Fibroblast of lung (primary cell): ENCODE data around the gene RHBDF2. TPM values are rescaled to one million over a fixed set of nuclear protein-coding genes. Genes with fewer than 3 reads are reported as not detected.
"Not testable (repeated sequence)": the region's sequence is repeated elsewhere in the genome, so short reads cannot be mapped to it uniquely, and the experiment has no call there.

Experiments used
- DNase-seq, 2 donors: peaks; one replicate each; pipeline versions ENCODE4 v3.0.0 to v3.0.0-alpha.2; 2010; ENCODE audit warnings: low read depth in 2 of 2
- H2AFZ ChIP-seq: 2 replicates; pipeline ENCODE4 v1.5.1; 2012; ENCODE audit warnings: low read length, control low read depth, inconsistent platforms
- H3K27ac ChIP-seq: 2 replicates; pipeline ENCODE4 v1.5.1; 2011; ENCODE audit warnings: low read length, control low read depth; ENCODE audit not compliant: insufficient read depth
- H3K27me3 ChIP-seq: 2 replicates; pipeline ENCODE4 v1.5.1; 2011; ENCODE audit warnings: mild to moderate bottlenecking, low read length; ENCODE audit not compliant: control insufficient read depth, insufficient read depth
- H3K36me3 ChIP-seq: 2 replicates; pipeline ENCODE4 v1.5.1; 2011; ENCODE audit warnings: low read length; ENCODE audit not compliant: control insufficient read depth, insufficient read depth
- H3K4me1 ChIP-seq: 2 replicates; pipeline ENCODE4 v1.5.1; 2011; ENCODE audit warnings: low read length; ENCODE audit not compliant: control insufficient read depth, insufficient read depth; ENCODE audit errors: extremely low read depth
- H3K4me2 ChIP-seq: 2 replicates; pipeline ENCODE4 v1.5.1; 2011; ENCODE audit warnings: low read length, control low read depth; ENCODE audit not compliant: insufficient read depth; ENCODE audit errors: extremely low read depth
- H3K4me3 ChIP-seq, 4 experiments: fragments of 200-600 bp in 1 of 4; sonication (generic) in 1 of 4; replicated peaks in 1 of 4; 2 replicates each; pipeline ENCODE4 v1.5.1; 2011 to 2016; ENCODE audit warnings: low read length in 4 of 4, low read depth in 3 of 4, mild to moderate bottlenecking in 3 of 4, control low read depth in 2 of 4, inconsistent platforms in 1 of 4, mixed read lengths in 1 of 4; ENCODE audit not compliant: insufficient read depth in 1 of 4; ENCODE audit errors: control extremely low read depth in 1 of 4
- H3K79me2 ChIP-seq: 2 replicates; pipeline ENCODE4 v1.5.1; 2012; ENCODE audit warnings: mild to moderate bottlenecking, low read length, inconsistent platforms; ENCODE audit not compliant: control insufficient read depth, insufficient read depth
- H3K9ac ChIP-seq: 2 replicates; pipeline ENCODE4 v1.5.1; 2011; ENCODE audit warnings: mild to moderate bottlenecking, low read length, control low read depth; ENCODE audit not compliant: insufficient read depth
- H3K9me3 ChIP-seq: 2 replicates; pipeline ENCODE4 v1.5.1; 2012; ENCODE audit warnings: low read depth, low read length; ENCODE audit not compliant: control insufficient read depth, insufficient read depth
- H4K20me1 ChIP-seq: 2 replicates; pipeline ENCODE4 v1.5.1; 2011; ENCODE audit warnings: low read length; ENCODE audit not compliant: control insufficient read depth, insufficient read depth; ENCODE audit errors: extremely low read depth
- CTCF ChIP-seq, 2 donors: IDR thresholded peaks in 1 of 2; conservative IDR thresholded peaks in 1 of 2; 1 replicate in 1 of 2; 2 replicates in 1 of 2; pipeline ENCODE4 v1.5.1; 2011 to 2012; ENCODE audit warnings: low read length in 2 of 2, control low read depth in 1 of 2, inconsistent platforms in 1 of 2, low read depth in 1 of 2, mild to moderate bottlenecking in 1 of 2
- EZH2 ChIP-seq: IDR thresholded peaks from 2 replicates; pipeline ENCODE4 v1.5.1; 2012; ENCODE audit warnings: low read length, control low read depth, mild to moderate bottlenecking; ENCODE audit errors: missing control alignments
- polyA plus RNA-seq, 2 donors: library from polyadenylated mRNA; depleted of rRNA in 1 of 2; stranded (reverse) in 1 of 2; unstranded in 1 of 2; fragments of >200 nt; gene quantifications; 2 replicates each; pipeline ENCODE4 v1.2.1, GENCODE V29; 2011 to 2012; ENCODE audit warnings: missing spikeins in 1 of 2
- total RNA-seq: library from RNA; depleted of rRNA; stranded (reverse); fragments of >200 nt; gene quantifications from 2 replicates; pipeline ENCODE4 v1.2.1, GENCODE V29; 2014

The RHBDF2 gene
- total and polyA plus RNA-seq, 2 donors (not counting 1 experiment from before 2014, with no cell fraction given), result 0.94 to 5.1 TPM

GRCh38 chr17:76528156-76528527, 26.9 kb upstream of the RHBDF2 start:
- H3K4me1 ChIP-seq, result peaks cover 44% of the 10 kb centered on the region
- H3K27me3 ChIP-seq, result no peaks in the 10 kb centered on the region
- DNase-seq, result no peak
- H3K27ac ChIP-seq, result peak overlapping the region; percentile 97
- H3K4me3 ChIP-seq, result no peak overlapping the region
- H3K36me3 ChIP-seq, result peaks cover 2% of the 10 kb centered on the region
- H3K4me2 ChIP-seq, result peak overlapping the region; percentile 32
- no peak overlapping the region for H2AFZ ChIP-seq
- H3K9ac ChIP-seq, result peak overlapping the region; percentile 74
- TF ChIP-seq CTCF (conservative IDR thresholded peaks at IDR 0.05 in 1 of 2, IDR thresholded peaks at IDR 0.05 in 1 of 2; ENCODE audit: low read depth in 1 of 2, low read length in 2 of 2), result no peak
- TF ChIP-seq EZH2, result no peak
- H3K79me2 ChIP-seq, result no peaks in the 10 kb centered on the region
- H4K20me1 ChIP-seq, result no peaks in the 10 kb centered on the region
- H3K9me3 ChIP-seq, result no peaks in the 10 kb centered on the region

GRCh38 chr17:76527430-76528111, 26.3 kb upstream of the RHBDF2 start:
- DNase-seq, result peak; percentile 89
- TF ChIP-seq EZH2, result no peak
- peak; percentile 2 to 8 for TF ChIP-seq CTCF (conservative IDR thresholded peaks at IDR 0.05 in 1 of 2, IDR thresholded peaks at IDR 0.05 in 1 of 2; ENCODE audit: low read depth in 1 of 2, low read length in 2 of 2)
- Histone ChIP-seq H3K9me3 (no peaks in the 10 kb centered on the region), H3K4me2 (peak overlapping the region; percentile 42), H3K27me3 (no peaks in the 10 kb centered on the region), H3K4me1 (peaks cover 44% of the 10 kb centered on the region), H4K20me1 (no peaks in the 10 kb centered on the region), H3K4me3 (peak overlapping the region in 1 of 4 experiments; percentile 3), H3K79me2 (no peaks in the 10 kb centered on the region), H3K36me3 (peaks cover 2% of the 10 kb centered on the region), H2AFZ (no peak overlapping the region), H3K27ac (peak overlapping the region; percentile 37), H3K9ac (peak overlapping the region; percentile 20)

- H4K20me1 ChIP-seq, H3K4me2 ChIP-seq, H3K36me3 ChIP-seq, H3K79me2 ChIP-seq, H3K27ac ChIP-seq, H2AFZ ChIP-seq, H3K27me3 ChIP-seq, DNase-seq, H3K4me3 ChIP-seq, H3K9me3 ChIP-seq: not testable (repeated sequence)
- Histone ChIP-seq H3K9ac (peak overlapping the region; percentile 20), H3K4me1 (peaks cover 44% of the 10 kb centered on the region)
These were observed 25.8 kb upstream of the RHBDF2 start for GRCh38 chr17:76527016-76527415.

GRCh38 chr17:76525513-76525833, 24.2 kb upstream of the RHBDF2 start:
- not testable (repeated sequence) for H3K9ac ChIP-seq, H3K27ac ChIP-seq, H3K4me3 ChIP-seq, H4K20me1 ChIP-seq, H3K79me2 ChIP-seq, H3K9me3 ChIP-seq, H3K36me3 ChIP-seq, DNase-seq, H2AFZ ChIP-seq, H3K4me2 ChIP-seq, H3K27me3 ChIP-seq
- H3K4me1 ChIP-seq, result peaks cover 35% of the 10 kb centered on the region
